ENCODE data around the gene RAD51B. TPM values are rescaled to one million over a fixed set of nuclear protein-coding genes. Genes with fewer than 3 reads are reported as not detected.

The RAD51B gene
- total and polyA plus RNA-seq, 8 donors: 10.8 to 18.3 (median 14.1) TPM

DNA sequence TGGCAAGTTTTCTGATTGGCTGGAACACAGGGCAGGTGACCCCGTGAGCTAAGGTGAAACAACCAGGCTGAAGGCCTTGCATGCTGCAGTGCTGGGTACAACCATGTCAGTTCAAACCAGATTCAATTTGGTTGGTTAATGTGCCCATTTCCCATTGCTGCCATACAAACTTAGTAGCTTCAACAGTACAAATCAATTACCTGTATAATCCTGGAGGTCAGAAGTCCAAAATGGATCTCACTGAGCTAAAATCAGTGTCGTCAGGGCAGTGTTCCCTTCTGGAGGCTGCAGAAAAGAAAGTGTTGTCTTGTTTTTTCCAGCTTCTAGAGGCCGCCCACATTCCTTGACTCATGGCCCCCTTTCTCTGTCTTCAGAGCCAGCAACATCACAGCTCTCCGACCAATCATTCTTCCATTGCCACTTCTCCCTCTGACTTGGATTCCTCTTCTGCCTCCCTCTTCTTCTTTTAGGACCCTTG, 751.6 kb downstream of the RAD51B start:
- no peak for TF ChIP-seq CTCF (IDR thresholded peaks at IDR 0.05)
- Histone ChIP-seq H3K9me3 (no peaks in the 10 kb centered on the region), H3K36me3 (no peaks in the 10 kb centered on the region), H3K27ac (no peak overlapping the region), H3K27me3 (no peaks in the 10 kb centered on the region), H3K4me3 (no peak overlapping the region), H3K4me1 (peaks cover 31 to 44% of the 10 kb centered on the region in 2 donors)
- intact Hi-C loops (cut with DNase I): no loop called here
- DNase-seq (peak in 1 of 4 donors; percentile 11), ATAC-seq (no peak)

GRCh38 chr14:68571928-68572525, 752.4 kb downstream of the RAD51B start:
- Histone ChIP-seq H3K27me3 (no peaks in the 10 kb centered on the region), H3K4me3 (no peak overlapping the region), H3K4me1 (peaks cover 26 to 51% of the 10 kb centered on the region in 2 donors), H3K27ac (no peak overlapping the region), H3K36me3 (no peaks in the 10 kb centered on the region), H3K9me3 (no peaks in the 10 kb centered on the region)
- DNase-seq (peak in 1 of 4 donors; percentile 20), ATAC-seq (no peak)
- no peak for TF ChIP-seq CTCF (IDR thresholded peaks at IDR 0.05)
- intact Hi-C loops (cut with DNase I): no loop called here

GRCh38 chr14:68573126-68573525, 753.5 kb downstream of the RAD51B start:
- no peak for TF ChIP-seq CTCF (IDR thresholded peaks at IDR 0.05)
- intact Hi-C loops (cut with DNase I): no loop called here
- ATAC-seq (no peak), DNase-seq (peak in 1 of 4 donors; percentile 17)
- Histone ChIP-seq H3K36me3 (no peaks in the 10 kb centered on the region), H3K4me1 (peaks cover 35 to 62% of the 10 kb centered on the region in 2 donors), H3K9me3 (no peaks in the 10 kb centered on the region), H3K27me3 (no peaks in the 10 kb centered on the region), H3K4me3 (no peak overlapping the region), H3K27ac (no peak overlapping the region)

DNA sequence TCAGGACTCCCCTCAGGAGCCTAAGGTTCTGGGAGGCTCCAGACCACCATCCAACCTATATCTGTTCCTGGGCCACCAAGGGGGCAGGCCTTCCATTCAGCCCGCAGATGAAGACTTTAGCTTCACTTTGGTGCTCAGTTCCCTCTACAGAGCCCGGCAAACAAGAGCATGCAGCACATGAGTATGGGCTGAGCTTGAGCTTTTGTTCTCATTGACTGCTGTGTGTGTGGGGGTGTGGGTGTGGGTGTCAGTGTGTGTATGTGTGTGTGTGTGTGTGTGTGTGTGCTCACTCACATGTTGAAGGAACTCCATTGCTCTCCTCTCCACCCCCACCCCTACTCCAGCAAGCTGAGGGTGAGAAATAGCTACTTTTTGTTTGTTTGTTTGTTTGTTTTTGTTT, 754.1 kb downstream of the RAD51B start:
- Histone ChIP-seq H3K27ac (no peak overlapping the region), H3K4me3 (no peak overlapping the region), H3K27me3 (no peaks in the 10 kb centered on the region), H3K36me3 (no peaks in the 10 kb centered on the region), H3K4me1 (peaks cover 33 to 61% of the 10 kb centered on the region in 2 donors), H3K9me3 (no peaks in the 10 kb centered on the region)
- ATAC-seq (no peak), DNase-seq (peak in 1 of 4 donors; percentile 13)
- TF ChIP-seq CTCF (IDR thresholded peaks at IDR 0.05): no peak
- intact Hi-C loops (cut with DNase I): no loop called here

DNA sequence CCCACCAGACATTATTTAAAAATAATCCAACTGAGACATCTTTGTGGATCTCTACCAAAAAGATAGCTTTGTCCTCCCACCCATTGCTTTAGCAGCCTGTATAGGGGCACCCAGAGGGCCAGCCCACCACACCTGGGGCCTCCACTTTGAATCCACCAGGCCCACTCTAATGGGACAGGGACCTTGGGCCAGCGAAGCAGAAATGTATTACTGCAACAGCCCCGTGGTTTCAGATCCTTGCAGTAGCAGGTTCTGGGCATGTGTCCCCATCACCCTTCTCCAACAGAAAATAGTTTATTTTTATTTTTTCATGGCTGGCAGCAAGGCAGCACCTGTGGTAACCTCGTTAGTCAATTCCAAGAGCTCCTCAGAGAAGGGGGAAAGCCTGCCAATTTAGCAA, 754.9 kb downstream of the RAD51B start:
- no peaks in the 10 kb centered on the region for H3K9me3 ChIP-seq
- H3K4me3 ChIP-seq: no peak overlapping the region
- no peaks in the 10 kb centered on the region for H3K27me3 ChIP-seq
- peak in 1 of 4 donors; percentile 18 for DNase-seq
- no peaks in the 10 kb centered on the region for H3K36me3 ChIP-seq
- TF ChIP-seq CTCF (IDR thresholded peaks at IDR 0.05): no peak
- peak overlapping the region in 1 of 2 donors; percentile 94 for H3K27ac ChIP-seq
- intact Hi-C loops (cut with DNase I): no loop called here
- ATAC-seq: no peak
- H3K4me1 ChIP-seq: peaks cover 25 to 55% of the 10 kb centered on the region in 2 donors

Measured in left lung (tissue), 10 donors.